Uterus (tissue), 2 donors: Measurements from ENCODE around the gene NFATC1.

Source experiments
- CTCF ChIP-seq, 4 experiments: fragments of 200-600 bp in 2 of 4; fragments of 450-650 bp in 2 of 4; sonication (generic) in 2 of 4; IDR thresholded peaks; one replicate each; pipeline ENCODE4 v1.5.1; 2016 to 2019; ENCODE audit warnings: antibody characterized with exemption in 4 of 4, mild to moderate bottlenecking in 2 of 4, moderate library complexity in 1 of 4
- POLR2A ChIP-seq, 2 donors: fragments of 450-650 bp; IDR thresholded peaks; one replicate each; pipeline ENCODE4 v1.6.1; 2016; ENCODE audit warnings: antibody characterized with exemption in 2 of 2, mild to moderate bottlenecking in 1 of 2, moderate library complexity in 1 of 2

DNA sequence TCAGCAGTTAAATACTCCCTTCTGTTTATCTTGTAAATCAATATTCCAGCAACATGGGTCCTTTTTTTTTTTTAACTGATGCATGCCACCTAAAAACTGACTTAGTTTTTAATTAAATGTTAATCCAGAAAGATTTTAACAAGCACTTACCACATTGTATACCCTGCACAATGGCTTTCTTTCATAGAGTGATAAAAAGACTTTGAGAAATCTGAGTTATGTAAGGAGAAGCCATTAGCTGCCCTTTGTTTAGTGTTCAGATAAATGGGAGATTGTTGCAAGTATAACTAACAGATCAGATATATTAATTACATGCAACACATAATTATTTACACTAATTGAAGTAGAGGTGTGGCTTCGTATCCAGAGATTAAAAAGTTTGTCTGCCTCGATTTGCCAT is 22.7 kb upstream of the NFATC1 start:
- TF ChIP-seq CTCF (IDR thresholded peaks at IDR 0.05) (no peak), POLR2A (IDR thresholded peaks at IDR 0.05) (no peak)
